Stimulated activated CD8-positive, alpha-beta memory T cell treated with anti-CD3 and anti-CD28 coated beads, Interleukin-7, amount 100 ng/mL, for 24 hours (primary cell): ENCODE data around the gene SH3PXD2B.
"Not testable (repeated sequence)": the region's sequence is repeated elsewhere in the genome, so short reads cannot be mapped to it uniquely, and the experiment has no call there.

Experiments used
- DNase-seq: peaks from one replicate; pipeline ENCODE4 v3.0.0-alpha.2; 2020; ENCODE audit warnings: low read depth

Gene SH3PXD2B

GRCh38 chr5:172365948-172366608, 88.2 kb downstream of the SH3PXD2B start:
- DNase-seq = no peak

- DNase-seq = no peak
These were observed 89.6 kb downstream of the SH3PXD2B start for GRCh38 chr5:172364773-172365172.

GRCh38 chr5:172362755-172363154, 91.6 kb downstream of the SH3PXD2B start:
- no peak for DNase-seq

- no peak for DNase-seq
These were observed 92.6 kb downstream of the SH3PXD2B start for GRCh38 chr5:172361566-172362238.

GRCh38 chr5:172358345-172358744, 96.0 kb downstream of the SH3PXD2B start:
- DNase-seq = no peak

GRCh38 chr5:172356527-172356926, 97.8 kb downstream of the SH3PXD2B start:
- no peak for DNase-seq

- no peak for DNase-seq
These were observed 98.3 kb downstream of the SH3PXD2B start for GRCh38 chr5:172356047-172356446.

- DNase-seq = no peak
These were observed 100.5 kb downstream of the SH3PXD2B start for GRCh38 chr5:172353846-172354245.

- DNase-seq = no peak
These were observed 101.0 kb downstream of the SH3PXD2B start for GRCh38 chr5:172353271-172353812.

GRCh38 chr5:172352526-172352925, 101.8 kb downstream of the SH3PXD2B start:
- DNase-seq = not testable (repeated sequence)

- no peak for DNase-seq
These were observed 103.0 kb downstream of the SH3PXD2B start for GRCh38 chr5:172351240-172351778.

- no peak for DNase-seq
These were observed 103.8 kb downstream of the SH3PXD2B start for GRCh38 chr5:172350212-172351181.

- DNase-seq = not testable (repeated sequence)
These were observed 105.6 kb downstream of the SH3PXD2B start for GRCh38 chr5:172348733-172349132.

GRCh38 chr5:172348084-172348483, 106.2 kb downstream of the SH3PXD2B start:
- no peak for DNase-seq

GRCh38 chr5:172347496-172348052, 106.8 kb downstream of the SH3PXD2B start:
- no peak for DNase-seq

GRCh38 chr5:172345881-172346280, 108.4 kb downstream of the SH3PXD2B start:
- DNase-seq = no peak

- no peak for DNase-seq
These were observed 109.4 kb downstream of the SH3PXD2B start for GRCh38 chr5:172344855-172345409.

GRCh38 chr5:172343741-172344140, 110.6 kb downstream of the SH3PXD2B start:
- no peak for DNase-seq

GRCh38 chr5:172342918-172343317, 111.4 kb downstream of the SH3PXD2B start:
- no peak for DNase-seq

- DNase-seq = no peak
These were observed 114.8 kb downstream of the SH3PXD2B start for GRCh38 chr5:172339264-172340180.
